ELR (cell line): Measurements from ENCODE around the gene FOS.

ENCODE experiments used
- DNase-seq: peaks from one replicate; pipeline ENCODE4 v3.0.0-alpha.2; 2015; ENCODE audit warnings: low read depth

Gene FOS

DNA sequence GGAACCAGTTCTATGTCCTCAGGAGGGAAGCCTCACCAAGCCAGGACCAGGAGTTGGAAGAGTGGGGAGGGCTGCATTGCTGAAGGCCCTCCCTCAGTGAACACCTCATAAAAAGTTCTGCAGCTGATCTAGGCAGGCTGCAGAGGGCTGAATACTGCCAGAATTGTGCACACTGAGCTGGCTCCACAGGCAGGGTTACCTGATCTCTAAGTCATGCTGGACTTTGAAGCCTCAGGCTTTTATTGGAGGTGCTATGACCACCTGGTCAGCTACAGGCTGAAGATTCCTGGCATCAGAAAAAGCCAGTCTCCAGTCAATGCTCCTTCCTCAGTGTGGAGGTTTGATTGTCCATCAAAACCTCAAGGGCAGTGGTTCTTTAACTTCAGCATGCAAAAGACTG is 39.7 kb downstream of the FOS start:
- no peak for DNase-seq

- DNase-seq = no peak
Observed at GRCh38 chr14:75319021-75319420, 40.4 kb downstream of the FOS start.

DNA sequence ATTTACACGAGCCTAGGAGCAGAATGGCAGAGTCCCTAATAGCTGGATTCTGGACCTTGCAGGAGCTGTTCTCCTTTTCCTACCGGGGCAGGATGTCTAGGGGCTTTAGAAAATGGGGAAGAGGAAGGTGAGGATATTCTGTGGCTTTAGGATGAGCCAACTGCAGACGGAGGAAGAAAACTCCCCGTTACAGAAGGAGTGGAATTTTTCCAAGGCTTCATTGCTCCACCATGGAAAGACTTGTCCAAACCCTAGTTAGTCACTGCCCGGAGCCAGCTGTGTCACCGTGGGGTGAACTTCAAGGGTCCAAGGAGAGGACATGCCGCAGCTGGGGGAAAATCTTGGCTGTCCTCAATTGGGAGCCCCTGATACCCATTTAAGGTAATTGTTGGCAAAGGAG is 41.6 kb downstream of the FOS start:
- no peak for DNase-seq

GRCh38 chr14:75322746-75323145 is 44.1 kb downstream of the FOS start:
- DNase-seq = no peak

DNA sequence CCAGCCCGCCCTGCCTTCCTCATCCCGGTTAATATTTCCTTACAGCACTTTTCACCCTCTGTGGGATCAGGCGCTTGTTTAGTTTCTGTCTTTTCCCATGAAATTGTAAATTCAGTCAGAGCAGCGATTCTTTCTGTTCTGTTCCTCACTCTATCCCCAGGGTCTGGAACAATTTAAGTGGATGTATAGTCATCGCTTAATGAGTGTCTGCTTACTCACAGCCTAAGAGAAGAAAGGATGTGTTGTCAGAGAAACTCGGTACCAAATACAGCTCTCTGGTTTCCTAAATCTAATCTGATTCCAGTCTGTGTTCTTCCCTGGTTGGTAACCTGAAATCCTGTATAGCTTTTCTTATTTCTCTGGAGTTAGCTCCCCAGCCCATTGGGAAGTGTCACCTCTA is 44.9 kb downstream of the FOS start:
- peak; percentile 45 for DNase-seq

GRCh38 chr14:75328558-75329155 is 50.0 kb downstream of the FOS start:
- DNase-seq = no peak

- DNase-seq = no peak
Observed at GRCh38 chr14:75329369-75329768, 50.7 kb downstream of the FOS start.

DNA sequence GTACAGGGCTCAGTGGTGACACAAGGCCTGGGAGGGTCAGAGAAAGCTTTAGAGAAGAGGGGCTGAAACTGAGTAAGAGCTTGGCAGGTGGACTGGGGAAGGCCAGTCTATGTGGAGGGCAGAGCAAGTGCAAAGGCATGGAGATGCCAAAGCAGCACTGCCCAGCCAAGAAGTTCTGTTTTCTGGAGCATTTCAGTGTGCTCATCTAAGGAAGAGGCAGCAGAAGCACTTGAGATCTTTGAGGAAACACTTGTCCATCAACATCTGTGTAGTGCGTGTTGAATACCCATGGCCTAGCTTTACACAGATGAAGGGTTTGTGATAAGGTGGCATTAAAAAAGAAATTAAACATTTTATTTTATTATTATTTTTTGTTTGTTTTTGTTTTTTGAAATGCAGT is 52.8 kb downstream of the FOS start:
- DNase-seq = no peak
